Hepatocyte (in vitro differentiated cells): ENCODE data around the gene PDCD7. TPM values are rescaled to one million over a fixed set of nuclear protein-coding genes. Genes with fewer than 3 reads are reported as not detected.
A peak's percentile ranks its signal among the peaks of the same experiment; 100 is the strongest.

Experiments used
- DNase-seq: peaks from one replicate; pipeline ENCODE4 v3.0.0-alpha.2; 2016; ENCODE audit warnings: low spot score
- H2AFZ ChIP-seq: fragments of 200-600 bp; sonication (generic); 2 replicates; pipeline ENCODE4 v1.6.0; 2016; ENCODE audit warnings: antibody characterized with exemption, mild to moderate bottlenecking
- H3K27ac ChIP-seq: fragments of 200-600 bp; sonication (generic); 2 replicates; pipeline ENCODE4 v1.5.1; 2016; ENCODE audit warnings: mild to moderate bottlenecking
- H3K27me3 ChIP-seq: fragments of 200-600 bp; sonication (generic); 2 replicates; pipeline ENCODE4 v1.6.1; 2016
- H3K36me3 ChIP-seq: fragments of 200-600 bp; sonication (generic); replicated peaks from 2 replicates; pipeline ENCODE4 v1.5.1; 2016; ENCODE audit warnings: low read depth; ENCODE audit not compliant: insufficient read depth
- H3K4me1 ChIP-seq: fragments of 200-600 bp; sonication (generic); 2 replicates; pipeline ENCODE4 v1.5.1; 2016; ENCODE audit warnings: mild to moderate bottlenecking, moderate library complexity; ENCODE audit not compliant: insufficient read depth
- H3K4me2 ChIP-seq: fragments of 200-600 bp; sonication (generic); 2 replicates; pipeline ENCODE4 v1.6.0; 2016
- H3K4me3 ChIP-seq: fragments of 200-600 bp; sonication (generic); 2 replicates; pipeline ENCODE4 v1.5.1; 2016; ENCODE audit warnings: mild to moderate bottlenecking
- H3K79me2 ChIP-seq: fragments of 200-600 bp; sonication (generic); 2 replicates; pipeline ENCODE4 v1.6.0; 2017; ENCODE audit warnings: mild to moderate bottlenecking
- H3K9me2 ChIP-seq: fragments of 200-600 bp; sonication (generic); replicated peaks from 2 replicates; pipeline ENCODE4 v1.6.0; 2017; ENCODE audit warnings: mild to moderate bottlenecking; ENCODE audit not compliant: insufficient read depth
- H3K9me3 ChIP-seq: fragments of 200-600 bp; sonication (generic); 2 replicates; pipeline ENCODE4 v1.5.1; 2016; ENCODE audit warnings: low read depth, mild to moderate bottlenecking
- H4K20me1 ChIP-seq: fragments of 200-600 bp; sonication (generic); 2 replicates; pipeline ENCODE4 v1.6.0; 2016; ENCODE audit warnings: mild to moderate bottlenecking; ENCODE audit not compliant: insufficient read depth, poor library complexity, severe bottlenecking
- EZH2 ChIP-seq: fragments of 200-600 bp; sonication (generic); IDR thresholded peaks from 2 replicates; pipeline ENCODE4 v1.6.1; 2016; ENCODE audit warnings: antibody characterized with exemption, mild to moderate bottlenecking, borderline replicate concordance
- EZH2phosphoT487 ChIP-seq: fragments of 200-600 bp; sonication (generic); IDR thresholded peaks from one replicate; pipeline ENCODE4 v1.6.1; 2018; ENCODE audit warnings: antibody characterized with exemption, mild to moderate bottlenecking, low read depth, moderate library complexity; ENCODE audit not compliant: unreplicated experiment, severe bottlenecking
- WGBS: methylation state at CpG from one replicate; pipeline ENCODE4 v1.1.6; 2016; ENCODE audit warnings: low lambda C conversion rate; ENCODE audit errors: missing lambda C conversion rate; 5-methylcytosine and 5-hydroxymethylcytosine counted together
- polyA plus RNA-seq: library from polyadenylated mRNA; unstranded; fragments of >200 nt; fragmentation: Nextera tagmentation; extraction: Ambion mirVana; gene quantifications from 2 replicates; pipeline ENCODE4 v1.2.1, GENCODE V29; 2016
- total RNA-seq: library from RNA; depleted of rRNA; stranded (reverse); fragments of >200 nt; gene quantifications from 2 replicates; pipeline ENCODE4 v1.2.3, GENCODE V29; 2014
- TF ChIP-seq, protein P1 (sequence below): fragments of 200-600 bp; sonication (generic); IDR thresholded peaks from 2 replicates; pipeline ENCODE4 v1.5.1; 2016; ENCODE audit warnings: antibody characterized with exemption, mild to moderate bottlenecking; ENCODE audit not compliant: poor library complexity

Gene PDCD7
- total and polyA plus RNA-seq, 2 experiments from 2014 or later, result 13.6 to 15.2 TPM

DNA sequence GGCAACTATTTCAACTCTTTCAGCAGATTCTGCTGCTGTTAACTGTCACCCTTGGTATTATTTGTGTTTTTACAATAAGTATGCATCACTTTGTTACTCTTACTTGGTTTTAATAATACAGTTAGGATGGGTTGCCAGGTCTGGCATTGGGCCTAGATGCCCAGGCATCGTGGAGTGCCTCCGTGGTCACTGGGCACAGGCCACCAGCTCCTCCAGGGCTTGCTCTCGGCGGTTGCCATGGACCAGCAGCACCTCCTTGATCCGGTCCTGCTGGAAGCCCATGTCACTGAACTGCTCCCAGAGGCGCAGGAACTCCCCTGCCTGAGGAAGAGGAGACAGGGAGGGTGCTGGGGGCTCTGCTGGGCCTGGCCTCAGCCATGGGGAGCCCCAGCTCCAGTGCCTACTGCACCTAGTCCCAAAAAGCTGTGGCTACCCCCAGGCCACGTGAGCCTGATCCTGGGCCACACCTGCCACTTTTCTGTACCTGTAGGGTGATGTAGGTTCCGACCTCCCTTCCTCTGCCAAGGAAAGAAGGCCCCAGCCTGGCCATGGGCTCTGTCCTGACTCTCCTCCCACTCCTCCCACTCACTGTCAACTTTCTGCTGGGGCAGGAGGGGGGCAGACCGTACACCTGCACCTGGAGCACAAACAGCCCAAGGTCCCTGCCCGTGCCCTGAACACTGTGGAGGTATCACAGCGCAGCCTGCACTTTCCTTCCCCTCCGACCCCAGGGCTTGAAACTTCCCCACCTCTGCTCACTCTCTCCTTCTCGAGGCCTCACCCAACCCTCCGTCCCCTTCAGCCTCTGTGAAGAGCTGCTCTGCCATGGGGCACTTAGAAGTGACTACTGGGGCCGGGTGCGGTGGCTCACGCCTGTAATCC is 40.5 kb downstream of the PDCD7 start:
- H3K9me3 ChIP-seq, result no peaks in the 10 kb centered on the region
- no peaks in the 10 kb centered on the region for H3K27me3 ChIP-seq
- H4K20me1 ChIP-seq, result no peaks in the 10 kb centered on the region
- H2AFZ ChIP-seq, result no peak overlapping the region
- no peaks in the 10 kb centered on the region for H3K9me2 ChIP-seq
- no peaks in the 10 kb centered on the region for H3K36me3 ChIP-seq
- H3K4me2 ChIP-seq, result no peak overlapping the region
- DNase-seq, result no peak
- TF ChIP-seq, protein P1, sequence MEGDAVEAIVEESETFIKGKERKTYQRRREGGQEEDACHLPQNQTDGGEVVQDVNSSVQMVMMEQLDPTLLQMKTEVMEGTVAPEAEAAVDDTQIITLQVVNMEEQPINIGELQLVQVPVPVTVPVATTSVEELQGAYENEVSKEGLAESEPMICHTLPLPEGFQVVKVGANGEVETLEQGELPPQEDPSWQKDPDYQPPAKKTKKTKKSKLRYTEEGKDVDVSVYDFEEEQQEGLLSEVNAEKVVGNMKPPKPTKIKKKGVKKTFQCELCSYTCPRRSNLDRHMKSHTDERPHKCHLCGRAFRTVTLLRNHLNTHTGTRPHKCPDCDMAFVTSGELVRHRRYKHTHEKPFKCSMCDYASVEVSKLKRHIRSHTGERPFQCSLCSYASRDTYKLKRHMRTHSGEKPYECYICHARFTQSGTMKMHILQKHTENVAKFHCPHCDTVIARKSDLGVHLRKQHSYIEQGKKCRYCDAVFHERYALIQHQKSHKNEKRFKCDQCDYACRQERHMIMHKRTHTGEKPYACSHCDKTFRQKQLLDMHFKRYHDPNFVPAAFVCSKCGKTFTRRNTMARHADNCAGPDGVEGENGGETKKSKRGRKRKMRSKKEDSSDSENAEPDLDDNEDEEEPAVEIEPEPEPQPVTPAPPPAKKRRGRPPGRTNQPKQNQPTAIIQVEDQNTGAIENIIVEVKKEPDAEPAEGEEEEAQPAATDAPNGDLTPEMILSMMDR, result no peak
- TF ChIP-seq EZH2phosphoT487, result no peak
- no peak for TF ChIP-seq EZH2
- H3K4me1 ChIP-seq, result peaks cover 44% of the 10 kb centered on the region
- peak overlapping the region; percentile 31 for H3K27ac ChIP-seq
- 94% methylated on average over 17 of the region's 17 CpGs for whole genome bisulfite sequencing
- H3K79me2 ChIP-seq, result no peaks in the 10 kb centered on the region
- no peak overlapping the region for H3K4me3 ChIP-seq

DNA sequence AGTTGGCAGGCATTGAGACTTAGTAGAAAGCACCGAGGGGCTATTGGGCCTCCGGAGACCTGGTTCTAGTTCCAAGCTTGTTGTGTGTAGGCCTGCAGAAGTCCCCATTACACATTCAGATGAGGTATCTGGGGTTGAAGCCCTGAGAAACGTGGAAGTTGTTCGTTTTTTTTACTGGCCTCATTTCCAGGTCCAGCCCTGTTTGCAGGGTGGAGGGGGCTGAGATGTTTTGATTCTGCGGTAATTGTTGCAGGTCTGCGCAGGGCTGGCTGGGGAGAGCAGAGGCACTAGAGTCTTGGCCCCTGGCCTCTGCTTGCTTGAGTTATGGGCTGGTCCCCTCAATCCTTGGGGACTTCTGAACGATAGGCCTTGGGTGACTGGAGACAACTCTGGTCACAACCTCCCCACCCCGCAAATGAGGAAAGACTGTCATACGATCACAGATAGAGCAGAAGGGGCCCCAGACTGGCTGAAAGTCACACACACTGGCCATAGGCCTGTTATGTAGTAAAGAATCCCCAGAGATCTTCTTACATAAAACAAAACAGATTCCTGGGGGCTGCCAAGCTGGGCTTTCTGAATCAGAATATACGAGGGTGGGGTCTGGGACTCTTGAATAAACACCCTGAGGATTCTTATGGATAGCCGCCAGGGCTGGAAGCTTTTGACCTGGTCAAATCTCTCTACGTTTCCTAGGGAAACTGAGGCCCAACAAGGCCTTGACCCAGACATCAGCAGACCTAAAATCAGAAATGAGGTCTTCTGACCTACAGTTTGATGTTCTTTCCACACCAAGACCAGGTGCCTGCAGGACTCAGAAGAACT is 41.5 kb downstream of the PDCD7 start:
- H3K9me3 ChIP-seq, result no peaks in the 10 kb centered on the region
- H4K20me1 ChIP-seq, result no peaks in the 10 kb centered on the region
- no peak overlapping the region for H3K4me2 ChIP-seq
- H3K9me2 ChIP-seq, result no peaks in the 10 kb centered on the region
- no peaks in the 10 kb centered on the region for H3K27me3 ChIP-seq
- H3K79me2 ChIP-seq, result no peaks in the 10 kb centered on the region
- no peaks in the 10 kb centered on the region for H3K36me3 ChIP-seq
- DNase-seq, result no peak
- 83% methylated on average over 12 of the region's 12 CpGs for WGBS
- no peak overlapping the region for H3K4me3 ChIP-seq
- H3K4me1 ChIP-seq, result peaks cover 54% of the 10 kb centered on the region
- TF ChIP-seq, protein P1, result no peak
- TF ChIP-seq EZH2phosphoT487, result no peak
- no peak for TF ChIP-seq EZH2
- H2AFZ ChIP-seq, result no peak overlapping the region
- H3K27ac ChIP-seq, result peak overlapping the region; percentile 31

DNA sequence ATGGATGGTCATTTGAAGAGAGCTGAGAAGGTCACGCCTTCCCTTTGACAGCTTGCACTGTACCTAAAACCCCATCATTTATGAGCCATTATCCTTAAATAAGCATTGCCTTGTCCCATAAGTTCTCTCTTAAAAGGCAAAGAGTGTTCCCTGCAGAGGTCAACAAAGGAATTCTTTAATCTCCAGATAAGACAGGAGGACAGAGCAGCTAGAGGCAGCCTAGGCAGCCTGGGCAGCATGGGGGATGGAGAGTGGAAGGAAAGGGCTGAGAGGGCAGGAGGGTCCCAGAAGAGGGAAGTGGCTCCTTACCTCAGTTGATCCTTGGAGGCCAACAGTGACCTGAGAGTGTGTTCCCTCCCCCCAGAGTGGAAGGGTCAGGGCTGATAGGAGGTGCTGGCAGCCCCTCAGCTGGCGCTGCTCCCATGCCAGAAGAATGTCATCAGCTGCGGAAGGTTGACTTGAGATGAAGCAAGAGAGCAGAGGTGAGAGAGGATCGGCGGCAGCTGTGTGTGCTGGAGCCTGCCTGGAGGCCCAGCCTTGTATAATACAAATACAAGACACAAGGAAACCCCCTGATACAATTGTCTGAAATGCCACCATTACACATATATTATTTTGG is 44.3 kb downstream of the PDCD7 start:
- peak; percentile 69 for DNase-seq
- Histone ChIP-seq H3K4me1 (peaks cover 51% of the 10 kb centered on the region), H3K9me3 (no peaks in the 10 kb centered on the region), H3K9me2 (no peaks in the 10 kb centered on the region), H3K27ac (peak overlapping the region; percentile 93), H2AFZ (no peak overlapping the region), H3K36me3 (no peaks in the 10 kb centered on the region), H4K20me1 (no peaks in the 10 kb centered on the region), H3K4me2 (peak overlapping the region; percentile 52), H3K4me3 (no peak overlapping the region), H3K27me3 (no peaks in the 10 kb centered on the region), H3K79me2 (no peaks in the 10 kb centered on the region)
- WGBS, result 39% methylated on average over 5 of the region's 5 CpGs
- no peak for TF ChIP-seq EZH2phosphoT487
- TF ChIP-seq EZH2, result no peak
- TF ChIP-seq, protein P1, result no peak
